Coronary artery (tissue), 2 donors: Measurements from ENCODE around the gene DCXR.

Experiments
- DNase-seq: peaks from one replicate; pipeline ENCODE4 v3.0.0-alpha.2; 2017; ENCODE audit warnings: low spot score
- H3K27ac ChIP-seq, 2 donors: fragments of 200-600 bp; sonication (generic); one replicate each; pipeline ENCODE4 v1.5.1; 2016 to 2019
- H3K4me3 ChIP-seq: fragments of 200-600 bp; sonication (generic); 2 replicates; pipeline ENCODE4 v1.5.1; 2016; ENCODE audit warnings: mild to moderate bottlenecking, moderate library complexity
- TF ChIP-seq, protein P1 (sequence below): fragments of 200-600 bp; sonication (generic); IDR thresholded peaks from one replicate; pipeline ENCODE4 v1.5.1; 2019; ENCODE audit warnings: antibody characterized with exemption

DCXR gene

DNA sequence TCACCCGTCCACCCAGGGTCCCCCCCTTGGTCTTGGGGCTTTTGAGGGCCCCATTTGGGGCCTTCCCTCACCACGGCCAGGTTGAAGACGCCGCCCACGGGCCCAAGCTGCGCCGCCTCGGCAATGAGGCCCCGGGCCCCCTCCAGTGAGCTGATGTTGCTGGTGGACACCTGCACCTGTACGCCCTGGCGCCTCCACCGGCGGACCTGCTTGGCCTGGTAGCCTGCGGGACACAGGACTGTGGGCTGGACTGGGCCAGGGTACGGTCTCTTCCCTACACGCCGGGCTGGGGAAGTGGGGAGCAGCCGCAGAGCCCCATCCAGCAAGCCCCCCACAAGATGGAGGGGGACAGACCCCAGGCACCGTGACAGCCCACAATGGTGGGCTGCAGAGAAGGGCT lies 45.0 kb upstream of the DCXR start:
- no peak overlapping the region for H3K4me3 ChIP-seq
- no peak overlapping the region for H3K27ac ChIP-seq
- TF ChIP-seq, protein P1, sequence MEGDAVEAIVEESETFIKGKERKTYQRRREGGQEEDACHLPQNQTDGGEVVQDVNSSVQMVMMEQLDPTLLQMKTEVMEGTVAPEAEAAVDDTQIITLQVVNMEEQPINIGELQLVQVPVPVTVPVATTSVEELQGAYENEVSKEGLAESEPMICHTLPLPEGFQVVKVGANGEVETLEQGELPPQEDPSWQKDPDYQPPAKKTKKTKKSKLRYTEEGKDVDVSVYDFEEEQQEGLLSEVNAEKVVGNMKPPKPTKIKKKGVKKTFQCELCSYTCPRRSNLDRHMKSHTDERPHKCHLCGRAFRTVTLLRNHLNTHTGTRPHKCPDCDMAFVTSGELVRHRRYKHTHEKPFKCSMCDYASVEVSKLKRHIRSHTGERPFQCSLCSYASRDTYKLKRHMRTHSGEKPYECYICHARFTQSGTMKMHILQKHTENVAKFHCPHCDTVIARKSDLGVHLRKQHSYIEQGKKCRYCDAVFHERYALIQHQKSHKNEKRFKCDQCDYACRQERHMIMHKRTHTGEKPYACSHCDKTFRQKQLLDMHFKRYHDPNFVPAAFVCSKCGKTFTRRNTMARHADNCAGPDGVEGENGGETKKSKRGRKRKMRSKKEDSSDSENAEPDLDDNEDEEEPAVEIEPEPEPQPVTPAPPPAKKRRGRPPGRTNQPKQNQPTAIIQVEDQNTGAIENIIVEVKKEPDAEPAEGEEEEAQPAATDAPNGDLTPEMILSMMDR = no peak
- DNase-seq = no peak

DNA sequence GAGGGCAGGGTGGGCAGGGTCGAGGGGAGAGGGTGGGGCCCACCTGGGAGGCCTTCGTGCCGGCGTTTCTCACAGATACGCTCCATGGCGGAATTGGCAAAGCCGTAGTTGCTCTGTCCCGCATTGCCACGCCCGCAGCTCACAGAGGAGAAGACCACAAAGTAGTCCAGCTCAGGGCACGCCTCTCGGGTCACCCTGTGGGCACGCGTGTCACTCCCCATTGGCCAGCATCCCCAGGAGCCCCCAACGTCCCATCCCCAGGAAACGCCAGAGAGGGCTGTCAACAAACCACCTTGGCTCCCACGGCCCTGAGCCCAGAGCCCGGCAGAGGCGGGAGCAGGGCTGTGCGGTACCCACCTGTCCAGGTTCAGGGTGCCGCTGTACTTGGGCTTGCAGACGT lies 44.5 kb upstream of the DCXR start:
- no peak for DNase-seq
- TF ChIP-seq, protein P1 = no peak
- no peak overlapping the region for H3K4me3 ChIP-seq
- no peak overlapping the region for H3K27ac ChIP-seq

DNA sequence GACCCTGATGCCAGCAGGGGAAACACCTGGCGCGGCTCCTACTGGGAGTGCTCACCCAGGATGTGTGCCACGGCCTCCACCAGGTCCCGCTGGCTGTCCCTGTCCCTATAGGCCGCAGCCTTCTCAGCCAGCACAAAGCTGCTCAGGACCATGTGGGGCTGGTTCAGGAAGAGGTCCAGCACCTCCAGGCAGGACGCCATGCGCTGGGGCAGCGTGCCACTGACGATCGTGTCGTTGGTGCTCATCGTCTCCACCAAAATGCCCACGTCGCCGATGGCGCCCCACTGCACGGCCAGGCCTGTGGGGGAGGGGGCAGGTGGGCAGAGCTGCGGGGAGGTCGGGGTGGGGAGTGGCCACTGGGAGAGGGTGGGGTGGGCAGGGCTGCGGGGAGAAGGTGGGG lies 44.0 kb upstream of the DCXR start:
- DNase-seq = no peak
- Histone ChIP-seq H3K4me3 (no peak overlapping the region), H3K27ac (no peak overlapping the region)
- TF ChIP-seq, protein P1 = no peak

DNA sequence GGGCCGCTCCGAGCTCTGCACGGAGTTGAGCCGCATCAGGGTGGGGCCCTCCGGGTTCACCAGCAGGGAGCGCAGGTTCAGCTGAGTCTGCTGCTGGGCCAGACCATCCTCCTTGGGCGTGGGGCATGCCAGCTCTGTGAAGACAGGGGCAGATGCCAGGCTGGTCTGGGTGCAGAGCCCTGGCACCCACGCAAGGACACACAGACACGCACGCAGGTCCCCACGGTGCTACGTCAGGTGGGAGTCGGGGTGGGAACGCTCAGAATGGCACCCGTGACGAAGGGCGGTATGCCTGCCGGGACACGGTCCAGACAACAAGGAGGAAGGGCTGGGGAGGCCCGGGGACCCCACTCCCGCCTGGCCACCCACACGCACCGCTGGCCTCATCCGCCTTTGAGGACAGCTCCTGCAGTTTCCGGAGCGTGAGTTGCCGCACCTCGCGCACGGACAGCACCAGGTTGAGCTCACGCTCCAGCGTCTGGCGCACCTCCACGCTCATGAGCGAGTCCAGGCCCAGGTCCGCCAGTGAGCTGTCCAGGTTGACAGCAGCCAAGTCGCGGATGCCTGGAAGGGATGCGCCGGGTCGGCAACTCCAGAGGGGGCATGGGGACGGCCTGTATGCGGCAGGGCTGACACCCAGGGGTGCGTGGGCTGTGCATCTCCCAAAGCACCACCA lies 43.4 kb upstream of the DCXR start:
- no peak overlapping the region for H3K27ac ChIP-seq
- TF ChIP-seq, protein P1 = no peak
- DNase-seq = no peak
- H3K4me3 ChIP-seq = no peak overlapping the region

DNA sequence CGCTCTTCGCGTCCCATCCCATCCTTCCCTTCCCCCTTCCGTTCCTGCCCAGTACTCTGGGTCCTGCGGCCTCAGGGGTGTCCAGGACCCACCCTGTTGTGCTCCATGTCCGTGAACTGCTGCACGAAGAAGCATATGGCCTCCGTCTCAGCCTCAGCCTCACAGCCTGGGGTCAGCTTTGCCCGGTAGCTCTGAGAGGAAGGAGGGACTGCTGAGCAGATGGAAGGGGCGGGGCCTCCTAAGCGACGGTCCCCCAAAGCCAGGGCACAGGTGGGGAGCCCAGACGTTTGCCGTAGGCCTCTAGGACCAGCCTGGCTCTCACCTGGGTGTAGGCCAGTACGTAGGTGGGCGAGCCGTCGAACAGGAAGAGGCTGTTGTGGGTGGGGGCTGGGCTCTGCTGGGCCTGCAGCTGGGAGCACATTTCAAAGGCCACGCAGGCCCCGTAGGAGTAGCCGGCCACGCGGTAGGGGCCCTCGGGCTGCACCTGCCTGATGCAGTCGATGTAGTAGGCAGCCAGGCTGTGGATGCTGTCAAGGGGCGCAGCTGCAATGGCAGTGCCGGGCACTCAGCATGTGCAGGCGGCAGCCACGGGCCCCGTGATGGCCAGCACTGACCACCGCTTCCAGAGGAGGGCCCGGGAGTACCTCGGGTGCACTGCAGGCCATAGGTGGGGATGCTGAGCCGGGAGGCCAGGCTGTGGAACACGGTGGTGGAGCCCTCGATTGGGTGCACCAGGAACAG lies 42.7 kb upstream of the DCXR start:
- Histone ChIP-seq H3K27ac (no peak overlapping the region), H3K4me3 (no peak overlapping the region)
- no peak for DNase-seq
- TF ChIP-seq, protein P1 = no peak

DNA sequence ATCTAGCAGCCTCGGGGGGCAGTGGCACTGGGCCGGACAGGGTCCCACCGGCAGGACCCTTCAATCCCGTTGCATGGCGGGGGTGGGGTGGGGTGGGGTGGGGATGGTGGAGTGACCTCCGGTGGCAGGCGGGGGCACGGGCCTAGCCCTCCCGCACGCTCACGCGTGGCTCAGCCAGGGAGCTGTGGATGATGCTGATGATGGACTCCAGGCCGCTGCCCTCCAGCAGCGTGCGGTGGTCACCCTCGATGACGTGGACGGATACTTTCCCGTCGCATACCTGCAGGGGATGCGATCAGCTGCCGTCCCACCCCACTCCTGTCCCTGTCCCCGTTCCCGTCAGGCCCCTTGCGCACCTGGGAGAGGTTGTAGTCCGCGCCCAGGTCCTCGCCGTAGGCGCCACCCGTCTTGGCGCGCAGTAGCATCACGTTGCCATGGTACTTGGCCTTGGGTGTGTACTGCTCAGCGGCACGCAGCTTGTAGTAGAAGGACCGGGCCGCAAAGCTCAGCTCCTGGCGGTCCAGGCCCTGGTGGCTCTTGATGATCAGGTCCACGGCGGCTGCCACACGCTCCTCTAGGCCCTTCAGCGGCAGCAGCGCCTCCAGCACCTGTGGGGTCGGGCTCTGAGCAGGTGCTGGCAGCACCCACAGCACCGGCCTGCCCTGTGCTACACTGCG lies 41.6 kb upstream of the DCXR start:
- TF ChIP-seq, protein P1 = no peak
- no peak for DNase-seq
- no peak overlapping the region for H3K27ac ChIP-seq
- H3K4me3 ChIP-seq = no peak overlapping the region
